Measurements from ENCODE around the gene TMEM255A. TPM values are rescaled to one million over a fixed set of nuclear protein-coding genes. Genes with fewer than 3 reads are reported as not detected.

Gene TMEM255A
- total and polyA plus RNA-seq, 5 experiments from 2014 or later = 0.23 to 0.95 (median 0.73) TPM; not detected in 2

DNA sequence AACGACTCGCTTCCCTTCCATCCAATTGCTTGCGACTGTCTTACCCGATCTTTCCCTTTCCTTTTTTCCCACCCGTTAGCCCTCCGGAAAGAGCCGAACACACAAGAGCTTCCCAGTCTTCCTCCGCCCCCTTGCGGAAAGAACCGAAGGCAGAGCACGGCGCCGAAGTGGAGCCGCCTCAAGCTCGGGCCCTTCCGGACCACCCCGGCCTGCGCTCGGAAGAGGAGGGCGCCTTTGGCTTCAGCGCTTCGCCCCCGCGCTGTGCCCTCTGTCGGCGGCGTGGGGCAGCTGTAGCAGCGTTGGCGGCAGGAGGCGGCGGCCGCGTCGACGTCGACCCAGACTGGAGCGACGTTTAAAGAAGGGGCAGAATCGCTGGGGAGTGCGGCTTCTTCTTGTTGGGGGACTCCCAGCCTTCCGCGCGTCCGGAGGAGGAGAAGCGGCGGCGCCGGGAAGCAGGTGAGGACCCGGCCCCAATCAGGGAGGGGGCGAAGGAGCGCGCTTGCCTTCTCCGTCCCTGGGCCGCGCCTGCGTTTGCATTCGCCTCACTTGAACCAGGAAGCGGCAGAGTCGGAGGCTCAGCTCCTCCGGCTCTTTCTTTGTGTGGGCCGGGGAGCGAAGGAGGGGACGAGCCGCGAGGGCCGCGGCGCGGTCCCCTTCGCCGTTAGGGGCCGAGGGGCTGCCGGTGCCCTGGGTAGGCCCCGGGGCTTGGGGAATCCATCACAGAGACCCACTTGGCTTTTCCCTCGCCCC lies 60.6 kb downstream of the TMEM255A start, which contains the start of gene ZBTB33:
Gene ZBTB33, plus strand, starts transcription at position 291 of the 750 bp plus-strand sequence. CDS start 2,604 bp downstream, outside the sequence.
- peak within 1 kb of the TSS; percentile 94 to 99 (median 97) for H3K27ac Mint-ChIP-seq
- H3K4me3 Mint-ChIP-seq = peak within 1 kb of the TSS; percentile 88 to 97 (median 94)
- H3K36me3 Mint-ChIP-seq = peaks cover 7 to 27% (median 11%) of the 10 kb centered on the region in 3 donors
- H3K9me3 Mint-ChIP-seq = no peaks in the 10 kb centered on the region
- H3K4me1 Mint-ChIP-seq = peaks cover 7 to 39% (median 22%) of the 10 kb centered on the region in 4 donors
- H3K27me3 Mint-ChIP-seq = no peaks in the 10 kb centered on the region
- ATAC-seq (peak; percentile 98), DNase-seq (peak; percentile 71 to 90 (median 82))
- POLR2A ChIA-PET = interaction anchor here (0.5 to 2.5 kb wide), 13 partner anchors 9 to 837 kb away, joined by 3 to 29 read pairs (median 4); partner anchors contain the start of genes MCTS1 and RNF113A

DNA sequence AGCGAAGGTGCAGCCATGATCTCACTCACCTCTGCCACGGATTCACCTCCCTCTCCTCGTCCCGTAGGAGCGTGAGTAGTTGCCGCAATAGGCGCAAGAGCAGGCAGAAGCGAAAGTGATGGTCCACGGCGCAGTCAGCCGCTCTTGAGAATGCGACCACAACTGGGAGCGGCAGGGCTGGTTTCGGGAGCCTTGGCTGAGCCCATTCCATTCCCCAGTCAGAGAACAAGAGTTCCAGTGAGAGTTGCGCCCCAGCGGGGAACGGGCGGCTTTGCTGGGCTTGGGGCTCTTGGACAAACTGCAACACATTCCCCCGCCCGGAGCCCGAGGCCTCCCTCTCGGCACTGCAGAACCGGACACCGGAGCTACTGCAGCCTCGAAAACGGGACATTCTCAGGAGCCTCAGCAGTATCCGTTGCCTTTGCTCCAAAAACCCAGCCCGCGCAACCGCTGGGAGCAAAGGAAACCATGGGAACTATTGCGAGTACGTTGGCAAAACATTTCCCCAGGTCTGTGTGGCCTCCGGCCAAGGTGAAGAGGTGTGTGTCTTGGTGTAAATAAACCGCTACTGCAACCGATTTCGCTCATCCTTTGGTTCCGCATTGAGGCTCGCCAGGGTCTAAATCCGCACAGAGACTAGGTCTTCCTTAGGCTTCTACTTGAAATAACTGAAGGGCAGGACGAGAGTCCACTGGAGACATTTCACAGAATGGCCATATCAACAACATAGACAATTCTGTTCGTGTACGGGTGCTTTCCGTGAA lies 66.3 kb downstream of the TMEM255A start:
- peak overlapping the region; percentile 90 to 98 (median 95) for H3K27ac Mint-ChIP-seq
- peak; percentile 16 to 77 (median 58) for DNase-seq
- H3K36me3 Mint-ChIP-seq = peaks cover 0 to 6% (median 2%) of the 10 kb centered on the region in 3 donors
- H3K27me3 Mint-ChIP-seq = no peaks in the 10 kb centered on the region
- H3K4me3 Mint-ChIP-seq = peak overlapping the region; percentile 93 to 99 (median 97)
- POLR2A ChIA-PET = no interaction called here
- ATAC-seq = peak; percentile 84 to 87
- peaks cover 0 to 3% (median 0%) of the 10 kb centered on the region in 9 donors for H3K9me3 Mint-ChIP-seq
- H3K4me1 Mint-ChIP-seq = peaks cover 5 to 24% (median 20%) of the 10 kb centered on the region in 4 donors

DNA sequence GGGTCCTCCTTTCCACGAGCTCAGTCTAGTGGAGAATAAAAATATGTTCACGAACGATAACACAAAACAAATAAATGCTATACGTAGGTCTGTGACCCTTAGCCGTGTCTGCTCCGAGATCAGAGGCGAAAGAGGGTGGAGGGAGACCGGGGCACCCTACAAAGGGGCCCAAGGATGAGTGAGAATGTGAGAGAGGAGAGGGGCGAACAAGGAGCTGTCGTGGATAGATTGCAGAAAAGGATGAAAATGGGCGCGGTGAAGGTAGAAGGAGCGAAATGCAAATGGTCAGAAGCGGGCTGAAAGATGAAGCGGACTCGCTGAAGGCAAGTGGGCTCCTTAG lies 66.9 kb downstream of the TMEM255A start:
- Mint-ChIP-seq H3K36me3 (peaks cover 0 to 7% (median 6%) of the 10 kb centered on the region in 3 donors), H3K9me3 (peaks cover 0 to 3% (median 0%) of the 10 kb centered on the region in 9 donors), H3K27me3 (no peaks in the 10 kb centered on the region), H3K4me1 (peaks cover 5 to 24% (median 19%) of the 10 kb centered on the region in 4 donors), H3K27ac (peak overlapping the region; percentile 90 to 98 (median 95)), H3K4me3 (peak overlapping the region; percentile 93 to 99 (median 97))
- ATAC-seq = peak in 1 of 2 donors; percentile 21
- DNase-seq = no peak
- POLR2A ChIA-PET = no interaction called here

GRCh38 chrX:120242813-120243212 lies 68.4 kb downstream of the TMEM255A start:
- POLR2A ChIA-PET = no interaction called here
- ATAC-seq = no peak
- Mint-ChIP-seq H3K4me1 (peaks cover 5 to 24% (median 19%) of the 10 kb centered on the region in 4 donors), H3K27ac (peak overlapping the region in 1 of 10 donors; percentile 11), H3K27me3 (no peaks in the 10 kb centered on the region), H3K36me3 (peaks cover 6 to 18% (median 7%) of the 10 kb centered on the region in 3 donors), H3K9me3 (peaks cover 0 to 3% (median 0%) of the 10 kb centered on the region in 9 donors), H3K4me3 (peak overlapping the region in 5 of 10 donors; percentile 25 to 99 (median 94))
- no peak for DNase-seq

DNA sequence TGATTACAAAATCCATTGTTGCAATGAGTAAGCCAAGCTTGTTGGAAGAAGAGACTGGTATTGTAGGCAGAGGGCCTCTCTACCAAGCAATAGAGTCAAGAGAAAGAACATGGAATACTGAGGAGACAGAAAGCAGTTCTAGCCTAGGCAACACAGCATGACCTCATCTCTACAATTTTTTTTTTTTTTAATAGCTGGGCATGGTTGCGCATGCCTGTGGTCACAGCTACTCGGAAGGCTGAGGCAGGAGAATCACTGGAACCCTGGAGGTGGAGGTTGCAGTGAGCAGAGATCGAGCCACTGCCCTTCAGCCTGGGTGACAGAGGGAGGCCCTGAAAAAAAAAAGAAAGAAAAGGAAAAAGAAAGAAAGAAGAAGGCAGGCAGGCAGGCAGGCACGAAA lies 72.3 kb downstream of the TMEM255A start:
- peaks cover under 1 to 19% (median 13%) of the 10 kb centered on the region in 4 donors for H3K4me1 Mint-ChIP-seq
- no peak overlapping the region for H3K4me3 Mint-ChIP-seq
- ATAC-seq (no peak), DNase-seq (no peak)
- H3K36me3 Mint-ChIP-seq = peaks cover 0 to 43% (median 7%) of the 10 kb centered on the region in 3 donors
- peak overlapping the region in 1 of 10 donors; percentile 44 for H3K27ac Mint-ChIP-seq
- POLR2A ChIA-PET = no interaction called here
- H3K9me3 Mint-ChIP-seq = no peaks in the 10 kb centered on the region
- H3K27me3 Mint-ChIP-seq = no peaks in the 10 kb centered on the region

DNA sequence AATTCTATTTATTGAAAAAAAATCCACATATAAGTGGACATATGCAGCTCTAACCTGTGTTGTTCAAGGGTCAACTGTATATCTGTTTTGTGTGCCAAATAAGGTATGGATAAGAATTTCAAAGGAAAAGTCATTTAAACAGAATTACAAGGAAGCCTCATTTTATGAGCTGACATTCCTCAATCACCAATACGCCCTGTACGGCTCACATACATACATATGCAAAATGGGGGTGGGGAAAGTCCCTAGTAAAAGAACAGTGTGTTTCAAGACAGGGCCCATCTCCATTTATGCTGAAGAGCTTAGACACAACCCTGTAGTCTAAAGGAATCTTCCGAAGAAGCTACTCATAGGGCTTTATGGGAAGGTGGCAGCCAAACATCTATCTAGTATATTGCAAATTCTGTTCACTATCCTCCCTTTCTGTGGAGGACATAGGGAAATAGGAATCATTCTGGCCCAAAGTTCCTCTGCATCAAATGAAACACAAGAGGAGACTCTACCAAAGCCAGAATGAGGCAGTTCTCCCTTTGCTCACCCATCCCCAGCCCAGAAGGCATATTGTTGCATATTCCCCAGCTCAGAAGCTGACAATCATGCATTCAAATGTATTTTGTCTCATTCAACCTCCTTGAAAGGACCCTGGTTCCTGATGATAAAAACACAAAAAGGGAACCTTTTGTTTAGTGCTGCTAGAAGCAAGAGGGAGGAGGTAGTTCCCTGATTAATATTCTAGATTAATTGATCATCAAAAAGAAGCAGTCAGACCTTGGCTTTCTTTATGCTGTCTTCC lies 74.4 kb downstream of the TMEM255A start:
- H3K4me1 Mint-ChIP-seq = peaks cover 0 to 4% (median 2%) of the 10 kb centered on the region in 4 donors
- H3K27ac Mint-ChIP-seq = no peak overlapping the region
- ATAC-seq = no peak
- H3K4me3 Mint-ChIP-seq = no peak overlapping the region
- H3K27me3 Mint-ChIP-seq = no peaks in the 10 kb centered on the region
- POLR2A ChIA-PET = no interaction called here
- H3K36me3 Mint-ChIP-seq = peaks cover 0 to 43% (median 7%) of the 10 kb centered on the region in 3 donors
- no peaks in the 10 kb centered on the region for H3K9me3 Mint-ChIP-seq
- no peak for DNase-seq

- Mint-ChIP-seq H3K9me3 (no peaks in the 10 kb centered on the region), H3K4me1 (no peaks in the 10 kb centered on the region), H3K36me3 (peaks cover 0 to 41% (median 7%) of the 10 kb centered on the region in 3 donors), H3K4me3 (no peak overlapping the region), H3K27me3 (no peaks in the 10 kb centered on the region), H3K27ac (no peak overlapping the region)
- POLR2A ChIA-PET = no interaction called here
- DNase-seq (no peak), ATAC-seq (no peak)
Observed at GRCh38 chrX:120235284-120235683, 76.0 kb downstream of the TMEM255A start.

GRCh38 chrX:120228187-120228908 lies 82.9 kb downstream of the TMEM255A start:
- POLR2A ChIA-PET = no interaction called here
- Mint-ChIP-seq H3K27me3 (no peaks in the 10 kb centered on the region), H3K9me3 (no peaks in the 10 kb centered on the region), H3K36me3 (peaks cover 0 to 30% (median 0%) of the 10 kb centered on the region in 3 donors), H3K4me1 (peaks cover 0 to 5% (median 0%) of the 10 kb centered on the region in 4 donors), H3K27ac (peak overlapping the region in 1 of 10 donors; percentile 27), H3K4me3 (no peak overlapping the region)
- no peak for ATAC-seq
- no peak for DNase-seq

- Mint-ChIP-seq H3K9me3 (no peaks in the 10 kb centered on the region), H3K4me1 (peaks cover 0 to 3% (median 0%) of the 10 kb centered on the region in 4 donors), H3K27me3 (no peaks in the 10 kb centered on the region), H3K27ac (no peak overlapping the region), H3K36me3 (peaks cover 0 to 56% (median 3%) of the 10 kb centered on the region in 3 donors), H3K4me3 (no peak overlapping the region)
- DNase-seq = no peak
- no peak for ATAC-seq
- POLR2A ChIA-PET = no interaction called here
Observed at GRCh38 chrX:120224388-120224787, 86.9 kb downstream of the TMEM255A start.

DNA sequence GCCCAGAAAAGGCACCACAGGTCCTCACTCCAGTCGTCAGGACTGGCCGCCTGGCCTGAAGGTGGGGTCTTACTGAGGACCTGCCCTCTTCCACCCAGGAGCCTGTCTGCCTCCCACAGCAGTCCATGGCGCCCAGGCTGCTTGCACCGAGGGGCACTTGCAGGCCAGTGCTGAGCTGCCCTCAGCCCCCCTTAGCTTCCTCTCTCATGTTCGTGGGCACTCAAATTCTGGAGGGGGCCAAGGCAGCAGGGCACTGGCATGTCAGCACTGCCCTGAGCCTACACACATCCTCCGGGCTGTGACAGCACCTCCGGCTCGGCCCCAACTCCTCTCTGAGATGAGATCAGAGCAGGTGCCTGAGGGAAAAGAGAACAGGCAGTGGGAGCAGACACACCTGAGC lies 87.9 kb downstream of the TMEM255A start:
- POLR2A ChIA-PET = no interaction called here
- Mint-ChIP-seq H3K27ac (no peak overlapping the region), H3K36me3 (peaks cover 0 to 55% (median 3%) of the 10 kb centered on the region in 3 donors), H3K9me3 (no peaks in the 10 kb centered on the region), H3K27me3 (no peaks in the 10 kb centered on the region), H3K4me3 (no peak overlapping the region), H3K4me1 (peaks cover 0 to 3% (median 0%) of the 10 kb centered on the region in 4 donors)
- no peak for DNase-seq
- no peak for ATAC-seq

DNA sequence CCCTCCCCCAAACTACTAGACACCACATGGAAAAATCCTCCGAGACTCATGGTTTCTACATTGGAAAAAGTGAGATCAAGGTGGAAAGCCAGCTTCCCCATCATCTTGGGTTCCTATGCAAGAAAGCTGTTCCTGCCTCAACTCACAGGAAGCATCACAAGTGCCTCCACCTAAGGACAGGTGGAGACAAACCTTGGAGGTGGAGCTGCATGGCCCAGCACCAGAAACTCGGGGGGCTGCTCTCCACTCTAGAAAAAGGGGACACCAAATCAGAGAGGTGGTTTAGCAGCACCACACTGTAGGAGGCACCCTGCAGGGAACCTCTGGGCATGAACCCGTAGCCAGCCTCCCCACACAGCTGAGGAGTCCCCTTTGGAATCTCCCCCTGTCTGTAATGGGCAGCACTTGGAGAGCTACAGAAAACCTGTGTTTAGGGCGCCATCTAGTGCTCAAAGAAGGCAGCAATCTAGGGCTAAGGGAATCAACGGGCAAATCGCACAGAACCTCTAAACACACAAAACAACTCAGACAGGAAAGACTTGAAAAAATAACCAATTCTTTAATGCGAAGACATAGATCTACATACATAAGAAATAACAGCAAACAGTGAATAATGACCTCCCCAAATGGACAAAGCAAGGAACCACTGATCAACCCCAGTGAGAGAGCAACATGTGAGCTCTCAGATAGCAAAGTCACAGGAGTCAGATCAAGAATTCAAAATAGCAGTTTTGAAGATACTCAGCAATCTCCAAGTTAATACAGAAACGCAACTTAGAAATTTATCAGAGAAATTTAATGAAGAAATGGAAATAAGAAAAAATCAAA lies 97.6 kb downstream of the TMEM255A start:
- ATAC-seq = peak; percentile 70 to 72
- no peak overlapping the region for H3K27ac Mint-ChIP-seq

More for the DNA sequence above, 97.6 kb downstream of the TMEM255A start:
- POLR2A ChIA-PET = no interaction called here
- peak; percentile 20 to 66 (median 44) for DNase-seq
- Mint-ChIP-seq H3K4me3 (no peak overlapping the region), H3K9me3 (no peaks in the 10 kb centered on the region), H3K27me3 (no peaks in the 10 kb centered on the region), H3K4me1 (peaks cover 2 to 11% (median 7%) of the 10 kb centered on the region in 4 donors), H3K36me3 (peaks cover 0 to 5% (median 2%) of the 10 kb centered on the region in 3 donors)
